Mesenchymal stem cell (in vitro differentiated cells and primary cell): ENCODE measurements around the gene GLIS2.

Experiments used
- DNase-seq: peaks from one replicate; pipeline ENCODE4 v3.0.0-alpha.2; 2013
- H2AFZ ChIP-seq: one replicate; pipeline ENCODE4 v1.6.1; 2013; ENCODE audit warnings: low read depth, mild to moderate bottlenecking, control low read depth, inconsistent platforms, low read length, moderate library complexity
- H2AK5ac ChIP-seq: 2 replicates; pipeline ENCODE4 v1.6.1; 2013; ENCODE audit warnings: low read length, moderate library complexity, mild to moderate bottlenecking, inconsistent platforms; ENCODE audit not compliant: severe bottlenecking
- H2BK120ac ChIP-seq: one replicate; pipeline ENCODE4 v1.6.1; 2013; ENCODE audit warnings: low read depth, mild to moderate bottlenecking, inconsistent platforms, low read length, moderate library complexity
- H2BK12ac ChIP-seq, 2 experiments: one replicate each; pipeline ENCODE4 v1.6.1; 2013; ENCODE audit warnings: inconsistent platforms in 2 of 2, low read length in 2 of 2, mild to moderate bottlenecking in 2 of 2, moderate library complexity in 2 of 2, control low read depth in 1 of 2
- H2BK15ac ChIP-seq: one replicate; pipeline ENCODE4 v1.6.1; 2013; ENCODE audit warnings: mild to moderate bottlenecking, low read depth, inconsistent platforms; ENCODE audit not compliant: poor library complexity, severe bottlenecking
- H2BK5ac ChIP-seq: 2 replicates; pipeline ENCODE4 v1.6.1; 2013; ENCODE audit warnings: low read depth, mild to moderate bottlenecking, low read length, control low read depth, inconsistent platforms; ENCODE audit not compliant: poor library complexity, severe bottlenecking
- H3K14ac ChIP-seq, 2 experiments: one replicate each; pipeline ENCODE4 v1.6.1; 2013; ENCODE audit warnings: inconsistent platforms in 2 of 2, low read length in 2 of 2, control low read depth in 1 of 2, mild to moderate bottlenecking in 1 of 2, moderate library complexity in 1 of 2
- H3K18ac ChIP-seq, 2 experiments: one replicate each; pipeline ENCODE4 v1.6.1; 2013; ENCODE audit warnings: inconsistent platforms in 2 of 2, low read length in 2 of 2, control low read depth in 1 of 2, low read depth in 1 of 2, mild to moderate bottlenecking in 1 of 2
- H3K23ac ChIP-seq, 2 experiments: one replicate each; pipeline ENCODE4 v1.6.1; 2013; ENCODE audit warnings: inconsistent platforms in 2 of 2, low read length in 2 of 2, mild to moderate bottlenecking in 2 of 2, moderate library complexity in 2 of 2, control low read depth in 1 of 2
- H3K27ac ChIP-seq: 2 replicates; pipeline ENCODE4 v1.5.1; 2013; ENCODE audit warnings: mild to moderate bottlenecking, moderate library complexity, low read length, control low read depth, inconsistent platforms; ENCODE audit not compliant: poor library complexity, severe bottlenecking
- H3K27me3 ChIP-seq, 2 experiments: 2 replicates each; pipeline versions ENCODE4 v1.6.1 to v1.7.0; 2013; ENCODE audit warnings: low read length in 2 of 2, mild to moderate bottlenecking in 2 of 2, moderate library complexity in 2 of 2, control low read depth in 1 of 2, inconsistent platforms in 1 of 2; ENCODE audit not compliant: control insufficient read depth in 1 of 2, insufficient read depth in 1 of 2
- H3K36me3 ChIP-seq, 2 experiments: 2 replicates each; pipeline versions ENCODE4 v1.6.1 to v1.7.0; 2013; ENCODE audit warnings: low read length in 2 of 2, control low read depth in 1 of 2, inconsistent platforms in 1 of 2, low read depth in 1 of 2, mild to moderate bottlenecking in 1 of 2; ENCODE audit not compliant: insufficient read depth in 2 of 2, control insufficient read depth in 1 of 2
- H3K4ac ChIP-seq, 2 experiments: one replicate each; pipeline ENCODE4 v1.6.1; 2013; ENCODE audit warnings: inconsistent platforms in 2 of 2, low read length in 2 of 2, mild to moderate bottlenecking in 2 of 2, moderate library complexity in 2 of 2, control low read depth in 1 of 2, low read depth in 1 of 2
- H3K4me1 ChIP-seq: 2 replicates; pipeline ENCODE4 v1.6.1; 2013; ENCODE audit warnings: low read depth, low read length, control low read depth; ENCODE audit not compliant: control insufficient read depth, insufficient read depth
- H3K4me2 ChIP-seq: 2 replicates; pipeline ENCODE4 v1.6.1; 2013; ENCODE audit warnings: low read length, mild to moderate bottlenecking, inconsistent platforms; ENCODE audit not compliant: poor library complexity, severe bottlenecking
- H3K4me3 ChIP-seq, 2 experiments: 2 replicates each; pipeline versions ENCODE4 v1.5.1 to v1.7.0; 2013; ENCODE audit warnings: low read length in 2 of 2, mild to moderate bottlenecking in 2 of 2, control low read depth in 1 of 2, low read depth in 1 of 2; ENCODE audit not compliant: insufficient read depth in 1 of 2
- H3K79me1 ChIP-seq: replicated peaks from 2 replicates; pipeline ENCODE4 v1.6.1; 2013; ENCODE audit warnings: mild to moderate bottlenecking, control low read depth, low read length, inconsistent platforms; ENCODE audit not compliant: poor library complexity, severe bottlenecking
- H3K9ac ChIP-seq: 2 replicates; pipeline ENCODE4 v1.7.0; 2013; ENCODE audit warnings: mild to moderate bottlenecking, low read length, moderate library complexity
- H3K9me3 ChIP-seq: 2 replicates; pipeline ENCODE4 v1.7.0; 2013; ENCODE audit warnings: mild to moderate bottlenecking, low read length; ENCODE audit not compliant: control insufficient read depth
- H4K8ac ChIP-seq: one replicate; pipeline ENCODE4 v1.6.1; 2013; ENCODE audit warnings: inconsistent platforms, mild to moderate bottlenecking, low read length, moderate library complexity
- H4K91ac ChIP-seq: one replicate; pipeline ENCODE4 v1.6.1; 2013; ENCODE audit warnings: mild to moderate bottlenecking, low read length, inconsistent platforms
- WGBS: methylation state at CpG from one replicate; pipeline ENCODE4 v1.1.7; 2013; ENCODE audit warnings: mixed read lengths; 5-methylcytosine and 5-hydroxymethylcytosine counted together

The GLIS2 gene

GRCh38 chr16:4381072-4381934, 65.4 kb downstream of the GLIS2 start:
- Histone ChIP-seq H4K8ac (peak overlapping the region; percentile 32), H3K9ac (no peak overlapping the region), H4K91ac (peak overlapping the region; percentile 3), H3K27me3 (no peaks in the 10 kb centered on the region), H3K4me3 (no peak overlapping the region), H3K36me3 (peaks cover 61 to 82% of the 10 kb centered on the region in 2 experiments), H3K14ac (no peak overlapping the region), H2AFZ (no peak overlapping the region), H2AK5ac (no peak overlapping the region), H2BK120ac (no peak overlapping the region), H3K23ac (no peak overlapping the region), H3K4ac (no peak overlapping the region), H3K18ac (no peak overlapping the region), H3K4me1 (peaks cover 77% of the 10 kb centered on the region), H3K27ac (no peak overlapping the region), H3K4me2 (no peak overlapping the region), H2BK15ac (no peak overlapping the region), H3K79me1 (peaks cover 36% of the 10 kb centered on the region), H2BK12ac (no peak overlapping the region), H3K9me3 (no peaks in the 10 kb centered on the region), H2BK5ac (no peak overlapping the region)
- 95% methylated on average over 59 of the region's 59 CpGs for WGBS
- DNase-seq: no peak

GRCh38 chr16:4381935-4382794, 66.3 kb downstream of the GLIS2 start:
- H3K4me1 ChIP-seq: peaks cover 76% of the 10 kb centered on the region
- peaks cover 61 to 74% of the 10 kb centered on the region in 2 experiments for H3K36me3 ChIP-seq

DNA sequence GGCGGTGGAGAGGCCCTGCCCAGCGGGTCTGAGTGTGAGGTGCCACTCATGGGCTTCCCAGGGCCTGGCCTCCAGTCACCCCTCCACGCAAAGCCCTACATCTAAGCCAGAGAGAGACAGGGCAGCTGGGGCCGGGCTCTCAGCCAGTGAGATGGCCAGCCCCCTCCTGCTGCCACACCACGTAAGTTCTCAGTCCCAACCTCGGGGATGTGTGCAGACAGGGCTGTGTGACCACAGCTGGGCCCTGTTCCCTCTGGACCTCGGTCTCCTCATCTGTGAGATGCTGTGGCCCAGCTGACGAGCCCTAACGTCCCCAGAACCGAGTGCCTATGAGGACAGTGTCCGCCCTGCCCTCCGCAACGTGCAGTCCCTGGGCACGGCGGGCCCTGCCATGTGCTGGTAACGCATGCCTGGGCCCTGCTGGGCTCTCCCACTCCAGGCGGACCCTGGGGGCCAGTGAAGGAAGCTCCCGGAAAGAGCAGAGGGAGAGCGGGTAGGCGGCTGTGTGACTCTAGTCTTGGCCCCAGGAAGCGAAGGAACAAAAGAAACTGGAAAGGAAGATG, 67.0 kb downstream of the GLIS2 start:
- 92% methylated on average over 18 of the region's 21 CpGs for WGBS

More at GRCh38 chr16:4381935-4382794, 66.3 kb downstream of the GLIS2 start:
- H3K27ac ChIP-seq: no peak overlapping the region
- no peak overlapping the region for H3K4me2 ChIP-seq
- H3K4ac ChIP-seq: no peak overlapping the region
- no peak for DNase-seq
- no peak overlapping the region for H4K91ac ChIP-seq
- no peak overlapping the region for H3K18ac ChIP-seq
- no peak overlapping the region for H2BK5ac ChIP-seq
- no peak overlapping the region for H2BK120ac ChIP-seq
- no peak overlapping the region for H2BK15ac ChIP-seq
- H3K14ac ChIP-seq: no peak overlapping the region
- peaks cover 36% of the 10 kb centered on the region for H3K79me1 ChIP-seq
- no peaks in the 10 kb centered on the region for H3K27me3 ChIP-seq
- no peak overlapping the region for H2BK12ac ChIP-seq
- no peaks in the 10 kb centered on the region for H3K9me3 ChIP-seq
- H3K23ac ChIP-seq: no peak overlapping the region
- H2AK5ac ChIP-seq: no peak overlapping the region
- H3K9ac ChIP-seq: peak overlapping the region; percentile 26
- WGBS: 97% methylated on average over 54 of the region's 55 CpGs
- H2AFZ ChIP-seq: no peak overlapping the region
- peak overlapping the region; percentile 19 for H4K8ac ChIP-seq
- H3K4me3 ChIP-seq: no peak overlapping the region

More for the DNA sequence above, 67.0 kb downstream of the GLIS2 start:
- no peak for DNase-seq
- Histone ChIP-seq H2AK5ac (no peak overlapping the region), H2AFZ (no peak overlapping the region), H3K14ac (no peak overlapping the region), H3K18ac (no peak overlapping the region), H2BK15ac (no peak overlapping the region), H2BK120ac (no peak overlapping the region), H3K4me1 (peaks cover 76% of the 10 kb centered on the region), H3K23ac (no peak overlapping the region), H2BK5ac (no peak overlapping the region), H2BK12ac (no peak overlapping the region), H4K91ac (no peak overlapping the region), H3K36me3 (peaks cover 58 to 75% of the 10 kb centered on the region in 2 experiments), H3K9ac (peak overlapping the region; percentile 26), H3K4me3 (no peak overlapping the region), H3K4me2 (no peak overlapping the region), H3K79me1 (peaks cover 36% of the 10 kb centered on the region), H3K4ac (no peak overlapping the region), H3K27ac (no peak overlapping the region), H3K9me3 (no peaks in the 10 kb centered on the region), H3K27me3 (no peaks in the 10 kb centered on the region), H4K8ac (peak overlapping the region; percentile 16)
